ENCODE results near the gene ERCC5.

- TF ChIP-seq CTCF (IDR thresholded peaks at IDR 0.05 in 8 of 11, conservative IDR thresholded peaks at IDR 0.05 in 3 of 11), result no peak
- no peak for TF ChIP-seq POLR2AphosphoS5 (IDR thresholded peaks at IDR 0.05)
These were observed 16.9 kb downstream of the ERCC5 start for GRCh38 chr13:102862624-102863210.

Data from spleen (tissue), 7 donors.